ENCODE results near the gene CEACAM7. TPM values are rescaled to one million over a fixed set of nuclear protein-coding genes. Genes with fewer than 3 reads are reported as not detected.

The CEACAM7 gene
- total and polyA plus RNA-seq, 2 donors (not counting 1 experiment from before 2014, with no cell fraction given): not detected

GRCh38 chr19:41708481-41708880, 20.4 kb upstream of the CEACAM7 start, which contains the start of gene CEACAM5:
CEACAM5 (plus strand) TSS chr19:41708626; CDS start chr19:41708732, 106 bp downstream.
- TF ChIP-seq EZH2 (IDR thresholded peaks at IDR 0.05; ENCODE audit: borderline replicate concordance, insufficient read depth, low read depth, low read length, poor library complexity, severe bottlenecking) (no peak), CTCF (IDR thresholded peaks at IDR 0.05) (no peak)
- no peaks in the 10 kb centered on the region for H3K36me3 ChIP-seq (replicated peaks in 1 of 2; ENCODE audit: control extremely low read depth in 1 of 2, control insufficient read depth in 1 of 2, extremely low read depth in 1 of 2, insufficient read depth in 2 of 2, low read length in 1 of 2)
- no peaks in the 10 kb centered on the region for H3K79me2 ChIP-seq (ENCODE audit: control insufficient read depth, insufficient read depth, low read length)
- Mint-ChIP-seq H3K4me1 (peaks cover 4% of the 10 kb centered on the region), H3K27ac (no peak within 1 kb of the TSS), H3K4me3 (no peak within 1 kb of the TSS), H3K27me3 (peaks cover 58% of the 10 kb centered on the region), H3K9me3 (ENCODE audit: insufficient read depth) (no peaks in the 10 kb centered on the region)
- H4K20me1 ChIP-seq (ENCODE audit: control insufficient read depth, insufficient read depth, low read length, poor library complexity, severe bottlenecking): no peaks in the 10 kb centered on the region
- CTCF ChIA-PET: no interaction called here
- H3K27me3 ChIP-seq (replicated peaks in 1 of 4; ENCODE audit: control extremely low read depth in 1 of 4, control insufficient read depth in 3 of 4, insufficient read depth in 4 of 4, low read length in 3 of 4): peaks cover 0 to 31% (median 7%) of the 10 kb centered on the region in 4 experiments
- no CpG with 5 or more reads among the region's 4 CpGs for WGBS (ENCODE audit: insufficient coverage)
- no peak within 1 kb of the TSS for H3K27ac ChIP-seq (ENCODE audit: low read length in 2 of 2)
- H2AFZ ChIP-seq (ENCODE audit: insufficient read depth, low read depth, low read length, poor library complexity, severe bottlenecking): no peak within 1 kb of the TSS
- H3K4me3 ChIP-seq (ENCODE audit: control extremely low read depth in 1 of 5, extremely low read depth in 1 of 5, insufficient read depth in 1 of 5, low read depth in 2 of 5, low read length in 4 of 5): no peak within 1 kb of the TSS
- ATAC-seq (ENCODE audit: low read depth): no peak
- no peak for DNase-seq
- H3K9me3 ChIP-seq (ENCODE audit: control extremely low read depth in 1 of 3, control insufficient read depth in 2 of 3, insufficient read depth in 1 of 3, low read length in 2 of 3): peaks cover 0 to 13% (median 0%) of the 10 kb centered on the region in 3 donors
- H3K9ac ChIP-seq (ENCODE audit: low read length): no peak within 1 kb of the TSS
- no peak within 1 kb of the TSS for H3K4me2 ChIP-seq (replicated peaks; ENCODE audit: low read depth, low read length, poor library complexity, severe bottlenecking)
- POLR2A ChIA-PET: no interaction called here
- intact Hi-C loops (cut with micrococcal nuclease): no loop called here
- H3K4me1 ChIP-seq (ENCODE audit: control insufficient read depth in 2 of 2, insufficient read depth in 2 of 2, low read length in 2 of 2): peaks cover 0 to 4% of the 10 kb centered on the region in 2 donors

DNA sequence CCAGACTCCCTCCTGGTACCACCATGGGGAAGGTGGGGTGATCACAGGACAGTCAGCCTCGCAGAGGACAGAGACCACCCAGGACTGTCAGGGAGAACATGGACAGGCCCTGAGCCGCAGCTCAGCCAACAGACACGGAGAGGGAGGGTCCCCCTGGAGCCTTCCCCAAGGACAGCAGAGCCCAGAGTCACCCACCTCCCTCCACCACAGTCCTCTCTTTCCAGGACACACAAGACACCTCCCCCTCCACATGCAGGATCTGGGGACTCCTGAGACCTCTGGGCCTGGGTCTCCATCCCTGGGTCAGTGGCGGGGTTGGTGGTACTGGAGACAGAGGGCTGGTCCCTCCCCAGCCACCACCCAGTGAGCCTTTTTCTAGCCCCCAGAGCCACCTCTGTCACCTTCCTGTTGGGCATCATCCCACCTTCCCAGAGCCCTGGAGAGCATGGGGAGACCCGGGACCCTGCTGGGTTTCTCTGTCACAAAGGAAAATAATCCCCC, 19.9 kb upstream of the CEACAM7 start:
- no peaks in the 10 kb centered on the region for H3K79me2 ChIP-seq (ENCODE audit: control insufficient read depth, insufficient read depth, low read length)
- DNase-seq: no peak
- ATAC-seq (ENCODE audit: low read depth): no peak
- H4K20me1 ChIP-seq (ENCODE audit: control insufficient read depth, insufficient read depth, low read length, poor library complexity, severe bottlenecking): no peaks in the 10 kb centered on the region
- Mint-ChIP-seq H3K4me1 (peaks cover 4% of the 10 kb centered on the region), H3K27ac (no peak overlapping the region), H3K4me3 (no peak overlapping the region), H3K9me3 (ENCODE audit: insufficient read depth) (no peaks in the 10 kb centered on the region), H3K27me3 (peaks cover 58% of the 10 kb centered on the region)
- CTCF ChIA-PET: interaction anchor here (0.9 kb wide), 1 partner anchor 9 kb away, joined by 3 read pairs; no protein-coding TSS in a partner anchor
- peaks cover 0 to 13% (median 0%) of the 10 kb centered on the region in 3 donors for H3K9me3 ChIP-seq (ENCODE audit: control extremely low read depth in 1 of 3, control insufficient read depth in 2 of 3, insufficient read depth in 1 of 3, low read length in 2 of 3)
- H3K36me3 ChIP-seq (replicated peaks in 1 of 2; ENCODE audit: control extremely low read depth in 1 of 2, control insufficient read depth in 1 of 2, extremely low read depth in 1 of 2, insufficient read depth in 2 of 2, low read length in 1 of 2): no peaks in the 10 kb centered on the region
- no peak overlapping the region for H3K9ac ChIP-seq (ENCODE audit: low read length)
- peaks cover 0 to 31% (median 7%) of the 10 kb centered on the region in 4 experiments for H3K27me3 ChIP-seq (replicated peaks in 1 of 4; ENCODE audit: control extremely low read depth in 1 of 4, control insufficient read depth in 3 of 4, insufficient read depth in 4 of 4, low read length in 3 of 4)
- no peak overlapping the region for H2AFZ ChIP-seq (ENCODE audit: insufficient read depth, low read depth, low read length, poor library complexity, severe bottlenecking)
- no peak overlapping the region for H3K4me3 ChIP-seq (ENCODE audit: control extremely low read depth in 1 of 5, extremely low read depth in 1 of 5, insufficient read depth in 1 of 5, low read depth in 2 of 5, low read length in 4 of 5)
- peaks cover 0 to 4% of the 10 kb centered on the region in 2 donors for H3K4me1 ChIP-seq (ENCODE audit: control insufficient read depth in 2 of 2, insufficient read depth in 2 of 2, low read length in 2 of 2)
- H3K4me2 ChIP-seq (replicated peaks; ENCODE audit: low read depth, low read length, poor library complexity, severe bottlenecking): no peak overlapping the region
- POLR2A ChIA-PET: no interaction called here
- intact Hi-C loops (cut with micrococcal nuclease): no loop called here
- TF ChIP-seq EZH2 (IDR thresholded peaks at IDR 0.05; ENCODE audit: borderline replicate concordance, insufficient read depth, low read depth, low read length, poor library complexity, severe bottlenecking) (no peak), CTCF (IDR thresholded peaks at IDR 0.05) (no peak)
- H3K27ac ChIP-seq (ENCODE audit: low read length in 2 of 2): no peak overlapping the region
- 93% methylated on average over 3 of the region's 5 CpGs for WGBS (ENCODE audit: insufficient coverage)

Data from B cell (primary cell).